MCF 10A (cell line): ENCODE measurements around the gene REXO1. TPM values are rescaled to one million over a fixed set of nuclear protein-coding genes. Genes with fewer than 3 reads are reported as not detected.
"Not testable (repeated sequence)": the region's sequence is repeated elsewhere in the genome, so short reads cannot be mapped to it uniquely, and the experiment has no call there.

Experiments used
- BruUV-seq: library from RNA; stranded (reverse); fragments of 400-500 nt; replicated peaks from 2 replicates; lab custom pipeline; 2021; lab: Mats Ljungman, UMichigan
- CTCF ChIA-PET: fragments of 300-600 bp; sonication (Branson Sonifier 250); formaldehyde crosslinking; extraction: SDS; loops from one replicate; lab custom pipeline; 2021; ENCODE audit warnings: antibody characterized with exemption, inconsistent platforms; lab: Yijun Ruan, JAX
- POLR2A ChIA-PET: fragments of 300-600, 350-650 bp; sonication (Branson Sonifier 250); formaldehyde crosslinking; extraction: SDS; loops from one replicate; lab custom pipeline; 2020; ENCODE audit warnings: antibody characterized with exemption, inconsistent platforms; lab: Yijun Ruan, JAX
- DNase-seq: peaks from one replicate; pipeline ENCODE4 v3.0.0-alpha.2; 2018; ENCODE audit not compliant: unreplicated experiment
- H3K27ac Mint-ChIP-seq: one replicate; pipeline ENCODE4 v1.8.0; 2022; ENCODE audit warnings: mild to moderate bottlenecking, low read depth, mixed read lengths; ENCODE audit not compliant: unreplicated experiment
- H3K27me3 Mint-ChIP-seq: one replicate; pipeline ENCODE4 v1.8.0; 2022; ENCODE audit warnings: mixed read lengths; ENCODE audit not compliant: insufficient read depth, unreplicated experiment
- H3K36me3 Mint-ChIP-seq: one replicate; pipeline ENCODE4 v1.8.0; 2022; ENCODE audit warnings: mild to moderate bottlenecking, moderate library complexity, mixed read lengths; ENCODE audit not compliant: insufficient read depth, unreplicated experiment
- H3K4me1 Mint-ChIP-seq: one replicate; pipeline ENCODE4 v1.8.0; 2022; ENCODE audit warnings: mixed read lengths; ENCODE audit not compliant: insufficient read depth, unreplicated experiment
- H3K4me3 Mint-ChIP-seq: one replicate; pipeline ENCODE4 v1.8.0; 2022; ENCODE audit warnings: mild to moderate bottlenecking, moderate library complexity, mixed read lengths; ENCODE audit not compliant: unreplicated experiment
- H3K9me3 Mint-ChIP-seq: one replicate; pipeline ENCODE4 v1.8.0; 2022; ENCODE audit warnings: mixed read lengths; ENCODE audit not compliant: unreplicated experiment
- intact Hi-C: fragments of 100-400 bp; cut with micrococcal nuclease; formaldehyde crosslinking; loops from 2 replicates; pipeline ENCODE4 v1.14.1; 2022
- total RNA-seq: library from RNA; stranded (reverse); gene quantifications from 2 replicates; pipeline ENCODE4 v1.2.3, GENCODE V29; 2022
- TF ChIP-seq, protein P1 (sequence below): fragments of 200-600 bp; IDR thresholded peaks from one replicate; pipeline ENCODE4 v1.8.0; 2022; ENCODE audit warnings: antibody characterized with exemption, mild to moderate bottlenecking; ENCODE audit not compliant: unreplicated experiment

The REXO1 gene
- total RNA-seq, 1 experiment from 2014 or later: 36.4 TPM

- POLR2A ChIA-PET: interaction anchor here (2.0 to 3.0 kb wide), 3 partner anchors 8 to 357 kb away, joined by 4 to 35 read pairs (median 16); no protein-coding TSS in a partner anchor
- CTCF ChIA-PET: interaction anchor here (0.6 kb wide), 1 partner anchor 45 kb away, joined by 5 read pairs; no protein-coding TSS in a partner anchor
- no TSS peak for BruUV-seq
These were observed 34.8 kb upstream of the REXO1 start for GRCh38 chr19:1882786-1883692.

DNA sequence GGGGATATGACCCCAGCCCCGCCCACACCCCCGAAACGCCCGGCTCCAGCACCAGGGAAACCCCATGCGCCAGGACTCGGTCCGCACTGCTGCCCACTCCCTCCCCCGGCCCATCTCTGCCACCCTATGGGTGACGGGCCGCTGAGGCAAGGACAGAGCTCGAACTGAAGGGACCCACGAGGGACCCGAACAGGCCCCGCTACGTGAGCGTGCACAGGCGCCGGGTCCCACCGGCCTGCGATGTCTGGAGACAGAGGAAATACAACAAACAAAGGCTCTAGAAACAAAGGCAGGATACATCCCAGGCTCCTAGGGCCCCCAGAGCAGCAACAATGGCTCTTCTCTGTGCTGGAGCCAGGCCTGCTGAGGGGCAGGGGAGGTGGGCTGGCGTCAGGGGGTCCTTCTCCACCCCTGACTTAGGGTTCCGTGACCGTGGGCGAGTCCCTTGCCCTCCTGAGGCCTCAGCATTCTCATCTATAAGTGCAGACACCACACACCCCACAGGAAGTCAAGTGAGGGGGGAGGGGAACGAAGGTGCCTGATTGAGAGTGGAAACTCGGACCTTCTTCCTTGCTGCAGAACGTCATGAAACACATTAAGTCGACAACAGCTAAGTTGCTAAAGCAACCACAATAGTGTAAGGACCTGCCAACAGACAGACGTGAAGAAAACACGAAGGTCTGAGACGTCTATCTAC is 34.0 kb upstream of the REXO1 start:
- no peaks in the 10 kb centered on the region for H3K27me3 Mint-ChIP-seq
- no peak overlapping the region for H3K27ac Mint-ChIP-seq
- BruUV-seq: no TSS peak
- DNase-seq: no peak
- ChIA-PET POLR2A (no interaction called here), CTCF (no interaction called here)
- peaks cover 22% of the 10 kb centered on the region for H3K4me1 Mint-ChIP-seq
- H3K9me3 Mint-ChIP-seq: no peaks in the 10 kb centered on the region
- peak overlapping the region; percentile 85 for H3K4me3 Mint-ChIP-seq
- no peaks in the 10 kb centered on the region for H3K36me3 Mint-ChIP-seq
- TF ChIP-seq, protein P1, sequence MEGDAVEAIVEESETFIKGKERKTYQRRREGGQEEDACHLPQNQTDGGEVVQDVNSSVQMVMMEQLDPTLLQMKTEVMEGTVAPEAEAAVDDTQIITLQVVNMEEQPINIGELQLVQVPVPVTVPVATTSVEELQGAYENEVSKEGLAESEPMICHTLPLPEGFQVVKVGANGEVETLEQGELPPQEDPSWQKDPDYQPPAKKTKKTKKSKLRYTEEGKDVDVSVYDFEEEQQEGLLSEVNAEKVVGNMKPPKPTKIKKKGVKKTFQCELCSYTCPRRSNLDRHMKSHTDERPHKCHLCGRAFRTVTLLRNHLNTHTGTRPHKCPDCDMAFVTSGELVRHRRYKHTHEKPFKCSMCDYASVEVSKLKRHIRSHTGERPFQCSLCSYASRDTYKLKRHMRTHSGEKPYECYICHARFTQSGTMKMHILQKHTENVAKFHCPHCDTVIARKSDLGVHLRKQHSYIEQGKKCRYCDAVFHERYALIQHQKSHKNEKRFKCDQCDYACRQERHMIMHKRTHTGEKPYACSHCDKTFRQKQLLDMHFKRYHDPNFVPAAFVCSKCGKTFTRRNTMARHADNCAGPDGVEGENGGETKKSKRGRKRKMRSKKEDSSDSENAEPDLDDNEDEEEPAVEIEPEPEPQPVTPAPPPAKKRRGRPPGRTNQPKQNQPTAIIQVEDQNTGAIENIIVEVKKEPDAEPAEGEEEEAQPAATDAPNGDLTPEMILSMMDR: no peak
- intact Hi-C loops: no loop called here

More at GRCh38 chr19:1882786-1883692, 34.8 kb upstream of the REXO1 start:
- no peaks in the 10 kb centered on the region for H3K36me3 Mint-ChIP-seq
- intact Hi-C loops: no loop called here
- DNase-seq: no peak
- H3K4me1 Mint-ChIP-seq: peaks cover 22% of the 10 kb centered on the region
- H3K9me3 Mint-ChIP-seq: no peaks in the 10 kb centered on the region
- H3K4me3 Mint-ChIP-seq: peak overlapping the region; percentile 85
- H3K27me3 Mint-ChIP-seq: no peaks in the 10 kb centered on the region
- TF ChIP-seq, protein P1: no peak
- peak overlapping the region; percentile 87 for H3K27ac Mint-ChIP-seq

GRCh38 chr19:1881393-1882088 is 33.3 kb upstream of the REXO1 start:
- H3K4me1 Mint-ChIP-seq: peaks cover 22% of the 10 kb centered on the region
- H3K27me3 Mint-ChIP-seq, H3K4me3 Mint-ChIP-seq, intact Hi-C loops, H3K36me3 Mint-ChIP-seq, H3K9me3 Mint-ChIP-seq, CTCF ChIA-PET, BruUV-seq, POLR2A ChIA-PET, DNase-seq, H3K27ac Mint-ChIP-seq: not testable (repeated sequence)

DNA sequence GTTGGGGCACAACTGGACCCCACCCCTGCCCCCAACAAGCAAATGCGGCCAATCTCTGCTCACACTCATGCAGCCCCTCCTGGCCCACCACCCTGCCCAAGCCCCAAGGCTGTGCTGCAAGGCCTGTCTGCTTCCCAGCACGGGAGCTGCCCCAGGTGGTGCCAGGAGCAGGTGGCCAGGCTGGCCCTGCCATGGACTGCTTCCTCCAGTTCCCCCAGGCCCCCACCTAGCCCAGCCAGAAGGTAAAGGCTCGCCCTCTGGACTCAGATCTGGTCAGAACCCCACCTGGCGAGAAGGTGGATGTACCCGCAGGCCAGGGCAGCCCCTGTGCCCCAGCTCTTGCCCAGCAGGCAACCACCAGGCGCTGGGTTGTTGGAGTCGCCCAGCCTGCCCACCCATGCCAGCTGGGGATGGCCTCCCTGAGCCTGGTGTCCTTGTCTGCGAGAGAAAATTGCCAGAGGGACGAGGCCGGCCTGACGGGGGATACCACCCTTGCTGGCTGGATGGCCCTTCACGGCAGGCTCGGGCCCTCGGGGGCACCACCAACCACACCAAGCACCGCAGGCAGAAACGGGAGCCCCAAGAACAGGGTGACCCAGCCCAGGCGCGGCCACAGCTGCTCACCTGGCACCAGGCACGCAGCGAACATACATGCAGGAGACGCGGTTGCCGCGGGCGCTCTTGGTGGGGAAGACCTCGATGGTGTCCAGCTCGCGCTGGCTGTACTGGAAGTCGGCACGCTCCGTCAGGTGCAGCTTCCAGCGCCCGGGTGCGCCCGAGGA is 32.5 kb upstream of the REXO1 start:
- TF ChIP-seq, protein P1: no peak
- peaks cover 22% of the 10 kb centered on the region for H3K4me1 Mint-ChIP-seq
- BruUV-seq: no TSS peak
- no peak for DNase-seq
- ChIA-PET CTCF (no interaction called here), POLR2A (no interaction called here)
- no peak overlapping the region for H3K4me3 Mint-ChIP-seq
- peaks cover 6% of the 10 kb centered on the region for H3K36me3 Mint-ChIP-seq
- H3K27ac Mint-ChIP-seq: no peak overlapping the region
- no peaks in the 10 kb centered on the region for H3K27me3 Mint-ChIP-seq
- intact Hi-C loops: no loop called here
- H3K9me3 Mint-ChIP-seq: no peaks in the 10 kb centered on the region

- H3K36me3 Mint-ChIP-seq, H3K27me3 Mint-ChIP-seq, BruUV-seq, DNase-seq, intact Hi-C loops, H3K9me3 Mint-ChIP-seq, POLR2A ChIA-PET, H3K4me3 Mint-ChIP-seq, H3K27ac Mint-ChIP-seq: not testable (repeated sequence)
- peaks cover 22% of the 10 kb centered on the region for H3K4me1 Mint-ChIP-seq
- CTCF ChIA-PET: interaction anchor here (0.6 kb wide), 1 partner anchor 31 kb away, joined by 3 read pairs; no protein-coding TSS in a partner anchor
These were observed 31.7 kb upstream of the REXO1 start for GRCh38 chr19:1879982-1880381.

DNA sequence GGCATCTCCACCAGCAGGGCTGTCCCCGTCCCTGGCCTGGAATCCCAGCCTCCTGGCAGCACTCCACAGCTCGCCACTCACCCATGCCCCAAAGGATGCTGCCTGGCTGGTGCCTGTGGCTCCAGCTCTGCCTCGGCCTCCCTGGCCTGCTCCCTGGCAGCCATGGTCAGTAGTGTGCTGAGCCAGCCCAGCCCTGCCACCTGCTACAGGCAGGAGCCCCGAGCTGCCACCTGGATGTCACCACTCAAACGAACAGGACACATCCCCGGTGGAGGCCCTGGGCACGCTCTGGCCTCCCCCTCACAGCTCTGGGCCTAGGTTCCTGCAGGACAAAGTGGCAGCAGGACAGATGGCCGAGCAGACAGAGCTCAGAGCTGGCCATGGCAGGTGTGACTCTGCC is 30.3 kb upstream of the REXO1 start:
- H3K4me3 Mint-ChIP-seq, H3K36me3 Mint-ChIP-seq, DNase-seq, H3K27me3 Mint-ChIP-seq, CTCF ChIA-PET, BruUV-seq, POLR2A ChIA-PET, H3K9me3 Mint-ChIP-seq, intact Hi-C loops: not testable (repeated sequence)
- Mint-ChIP-seq H3K4me1 (peaks cover 20% of the 10 kb centered on the region), H3K27ac (peak overlapping the region; percentile 59)
